ENCODE data around the gene HNRNPAB.

DNA sequence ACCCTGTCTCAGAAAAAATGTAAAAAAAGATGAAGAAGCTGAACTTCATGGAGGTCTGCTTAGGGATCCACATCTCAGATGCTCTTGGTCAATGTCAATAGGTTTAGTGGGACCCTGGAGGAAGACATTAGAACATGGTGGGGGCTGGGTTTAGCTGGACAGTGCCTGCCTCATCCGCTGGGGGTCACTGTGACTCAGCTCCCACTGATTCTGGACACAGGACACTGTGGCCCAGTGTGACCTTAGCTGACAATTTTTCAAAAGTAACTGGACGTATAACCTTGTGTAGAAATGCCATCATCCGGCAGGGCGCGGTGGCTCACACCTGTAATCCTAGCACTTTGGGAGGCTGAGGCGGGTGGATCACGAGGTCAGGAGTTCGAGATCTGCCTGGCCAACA lies 7.3 kb upstream of the HNRNPAB start:
- TF ChIP-seq CTCF (IDR thresholded peaks at IDR 0.05) = peak in 4 of 6 experiments; percentile 24 to 48 (median 47)
- no peak for TF ChIP-seq POLR2A (IDR thresholded peaks at IDR 0.05)
